ENCODE measurements around the gene TNFRSF1A. TPM values are rescaled to one million over a fixed set of nuclear protein-coding genes. Genes with fewer than 3 reads are reported as not detected.

Gene TNFRSF1A
- total RNA-seq, 1 donor from 2014 or later: 155 TPM

DNA sequence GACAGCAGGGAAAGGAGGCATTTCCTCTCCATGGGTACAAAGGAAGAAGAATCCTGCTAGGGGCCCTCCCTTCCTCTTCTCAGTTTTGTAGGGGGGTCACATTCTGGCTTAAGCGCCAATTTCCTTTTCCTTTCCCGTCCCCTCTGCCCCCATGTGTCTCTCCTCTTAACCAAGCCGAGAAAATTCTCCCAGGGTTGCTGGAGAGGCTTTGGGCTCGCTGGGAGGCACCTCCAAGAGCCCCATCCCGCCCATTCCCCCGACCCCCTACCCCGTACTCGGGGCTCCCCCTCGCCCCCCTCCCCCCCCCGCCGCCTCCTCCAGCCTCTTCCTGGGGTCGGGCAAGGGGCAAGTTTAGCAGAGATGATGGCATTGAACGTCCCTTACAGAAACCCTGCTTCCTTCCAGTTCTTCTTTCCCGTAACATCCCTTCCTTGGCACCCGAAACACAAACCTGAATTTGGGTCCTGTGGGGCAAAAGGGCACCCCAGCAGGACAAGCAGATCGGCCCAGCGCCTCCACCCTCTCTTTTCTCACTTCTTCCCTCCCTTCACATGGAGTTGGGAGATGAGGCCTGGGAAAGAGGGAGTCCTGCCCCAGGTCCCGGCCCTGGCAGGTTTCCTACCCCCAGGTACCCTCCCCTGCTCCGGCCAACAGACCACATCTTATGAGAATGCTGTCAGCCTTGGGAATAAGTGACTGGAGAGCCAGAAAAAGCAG, 17.7 kb downstream of the TNFRSF1A start:
- DNase-seq (ENCODE audit: low spot score): no peak

DNA sequence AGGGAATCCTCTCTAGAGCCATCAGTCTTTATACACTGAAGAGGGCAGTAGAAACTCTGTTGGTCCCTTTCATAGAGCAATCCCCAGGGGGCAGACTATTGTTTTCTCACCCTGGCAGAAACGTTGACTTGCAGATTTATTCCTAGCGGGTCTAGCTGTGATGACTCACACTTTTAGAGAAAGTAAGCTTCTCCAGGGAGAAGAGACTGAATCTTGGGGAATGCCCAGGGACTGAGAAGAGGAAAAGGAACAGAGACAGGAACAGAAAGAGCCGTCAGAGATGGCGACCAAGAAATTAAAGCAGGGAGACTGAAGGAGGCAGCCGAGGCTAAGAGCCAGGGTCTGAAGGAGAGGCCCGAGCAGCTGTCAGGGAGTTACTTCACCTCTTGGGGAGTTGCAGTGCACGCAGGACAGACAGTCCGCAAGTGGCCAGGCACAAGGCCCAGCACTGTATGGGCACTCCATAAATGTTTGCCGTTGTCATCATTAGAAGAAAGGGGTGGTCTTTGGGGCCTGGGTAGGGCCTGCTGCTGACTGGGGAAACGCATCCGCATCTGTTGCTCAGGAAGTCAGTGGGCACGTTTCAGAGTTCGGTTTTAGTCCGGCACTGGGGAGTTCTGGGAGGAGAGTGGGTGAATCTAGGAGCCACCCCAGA, 18.4 kb downstream of the TNFRSF1A start:
- peak; percentile 61 for DNase-seq (ENCODE audit: low spot score)

DNA sequence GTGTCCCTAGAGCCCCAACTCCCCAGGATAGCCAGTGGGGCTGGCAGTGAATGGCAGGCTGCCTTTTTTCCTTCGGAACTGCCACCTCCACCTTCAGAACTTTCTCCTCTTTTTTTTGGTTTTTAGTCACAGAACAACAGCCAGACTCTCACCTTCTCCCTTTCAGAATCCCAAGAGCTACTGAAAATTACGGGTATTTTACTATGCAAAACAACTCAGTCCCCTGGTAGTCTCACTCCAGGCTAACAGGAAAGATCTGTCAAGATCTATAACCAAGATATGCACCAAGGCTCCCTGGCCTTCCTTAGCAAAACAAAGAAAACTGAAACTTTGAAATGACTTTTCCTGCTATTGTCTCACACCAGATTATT, 18.9 kb downstream of the TNFRSF1A start:
- no peak for DNase-seq (ENCODE audit: low spot score)

DNA sequence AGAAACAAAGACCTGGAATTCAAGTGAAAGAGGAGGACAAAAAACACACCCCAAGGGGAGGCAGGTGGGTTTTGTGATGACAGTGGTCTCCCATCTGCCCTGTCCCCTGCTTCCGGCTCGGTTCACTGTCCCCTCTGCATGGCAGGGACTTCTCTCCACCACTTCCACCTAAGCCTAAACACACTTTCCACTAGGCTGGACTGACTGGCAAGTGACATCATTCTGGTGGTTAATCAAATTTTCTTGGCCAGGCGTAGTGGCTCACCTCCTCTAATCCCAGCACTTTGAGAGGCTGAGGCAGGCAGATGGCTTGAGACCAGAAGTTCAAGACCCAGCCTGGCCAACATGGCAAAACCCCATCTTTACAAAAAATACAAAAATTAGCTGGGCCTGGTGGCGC, 19.5 kb downstream of the TNFRSF1A start:
- no peak for DNase-seq (ENCODE audit: low spot score)

DNA sequence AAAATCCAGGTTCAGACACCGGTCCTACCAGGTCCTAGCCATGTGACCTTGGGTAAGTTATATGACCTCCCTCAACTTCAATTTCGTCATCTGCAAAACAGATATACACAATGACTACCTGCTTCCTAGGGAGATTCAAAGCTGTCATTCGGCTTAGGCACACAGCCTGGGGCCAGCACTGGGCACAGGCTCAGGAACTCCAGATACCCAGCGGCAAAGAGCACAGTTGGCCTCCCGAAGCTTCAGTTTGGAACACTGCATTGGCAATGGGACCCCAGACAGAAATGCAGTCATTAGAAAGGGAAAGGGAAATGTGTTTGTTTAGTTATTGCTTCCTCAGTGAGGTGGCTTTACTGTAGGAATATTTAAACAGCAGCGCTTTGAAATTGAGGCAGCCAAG, 20.0 kb downstream of the TNFRSF1A start:
- DNase-seq (ENCODE audit: low spot score): no peak

DNA sequence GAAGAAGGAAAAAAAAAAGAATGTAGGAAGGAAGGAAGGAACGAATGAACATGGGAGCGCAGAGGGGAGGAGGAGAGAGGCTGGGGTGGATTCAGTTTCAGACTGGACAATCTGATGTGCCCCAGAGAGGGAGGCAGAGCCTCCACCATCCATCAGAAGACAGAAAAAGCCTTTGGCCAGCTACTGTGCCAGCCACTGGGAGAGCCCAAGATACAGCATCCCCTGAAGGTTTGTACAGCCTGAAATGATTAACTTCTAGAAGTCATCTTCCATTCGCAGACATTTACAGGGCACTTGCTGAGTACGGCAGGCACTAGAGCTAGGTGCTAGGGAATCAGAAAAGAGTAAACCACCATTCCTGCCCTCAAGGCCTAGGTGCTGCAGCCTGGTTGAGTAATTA, 22.4 kb downstream of the TNFRSF1A start:
- DNase-seq (ENCODE audit: low spot score): no peak

DNA sequence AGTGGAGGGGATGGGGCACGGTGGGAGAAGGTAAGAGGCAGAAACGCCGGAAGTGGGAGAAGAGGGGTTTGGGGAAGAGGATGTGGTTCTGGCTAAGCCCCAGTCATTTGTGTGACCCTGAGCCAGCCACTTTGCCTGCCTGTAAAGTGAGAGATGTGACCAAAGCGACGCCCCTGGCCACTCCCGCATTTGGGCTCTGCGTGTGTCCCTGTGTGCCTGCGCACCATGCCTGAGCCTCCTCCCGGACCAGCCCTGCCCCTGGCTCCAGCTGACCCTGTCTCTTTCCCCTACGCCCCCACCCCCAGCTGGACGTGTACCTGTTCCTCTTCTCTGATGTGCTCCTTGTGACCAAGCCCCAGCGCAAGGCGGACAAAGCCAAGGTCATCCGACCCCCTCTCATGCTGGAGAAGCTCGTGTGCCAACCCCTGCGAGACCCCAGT, 23.4 kb downstream of the TNFRSF1A start:
- DNase-seq (ENCODE audit: low spot score): no peak

DNA sequence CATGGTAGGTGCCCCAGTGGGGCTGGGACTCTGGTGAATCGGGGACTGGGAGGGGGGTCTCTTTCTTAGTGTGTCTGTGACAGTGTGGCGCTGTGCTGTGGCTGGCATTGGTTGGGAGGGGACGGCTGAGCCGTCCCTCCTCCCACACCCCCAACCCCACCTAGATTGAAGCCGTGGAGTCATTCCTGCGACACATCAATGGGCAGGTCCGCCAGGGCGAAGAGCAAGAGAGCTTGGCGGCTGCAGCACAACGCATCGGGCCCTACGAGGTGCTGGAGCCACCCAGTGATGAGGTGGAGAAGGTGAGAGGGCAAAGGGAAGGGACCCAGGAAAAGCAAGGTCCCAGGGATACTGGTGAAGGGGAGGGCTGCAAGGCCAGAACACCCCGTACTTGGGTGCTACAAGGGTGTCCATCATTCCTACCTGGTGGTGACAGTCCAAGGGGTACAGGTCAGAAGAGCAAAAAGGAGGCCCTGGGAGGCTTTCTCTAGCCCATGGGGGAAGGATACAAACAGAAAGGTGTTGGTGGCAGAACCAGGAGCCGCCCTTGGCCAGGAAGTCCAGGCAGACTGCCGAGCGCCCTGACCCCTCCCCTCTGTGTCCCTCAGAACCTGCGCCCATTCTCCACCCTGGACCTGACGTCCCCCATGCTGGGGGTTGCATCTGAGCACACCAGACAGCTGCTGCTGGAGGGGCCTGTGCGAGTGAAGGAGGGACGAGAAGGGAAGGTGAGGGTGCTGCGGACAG, 24.0 kb downstream of the TNFRSF1A start:
- no peak for DNase-seq (ENCODE audit: low spot score)

DNA sequence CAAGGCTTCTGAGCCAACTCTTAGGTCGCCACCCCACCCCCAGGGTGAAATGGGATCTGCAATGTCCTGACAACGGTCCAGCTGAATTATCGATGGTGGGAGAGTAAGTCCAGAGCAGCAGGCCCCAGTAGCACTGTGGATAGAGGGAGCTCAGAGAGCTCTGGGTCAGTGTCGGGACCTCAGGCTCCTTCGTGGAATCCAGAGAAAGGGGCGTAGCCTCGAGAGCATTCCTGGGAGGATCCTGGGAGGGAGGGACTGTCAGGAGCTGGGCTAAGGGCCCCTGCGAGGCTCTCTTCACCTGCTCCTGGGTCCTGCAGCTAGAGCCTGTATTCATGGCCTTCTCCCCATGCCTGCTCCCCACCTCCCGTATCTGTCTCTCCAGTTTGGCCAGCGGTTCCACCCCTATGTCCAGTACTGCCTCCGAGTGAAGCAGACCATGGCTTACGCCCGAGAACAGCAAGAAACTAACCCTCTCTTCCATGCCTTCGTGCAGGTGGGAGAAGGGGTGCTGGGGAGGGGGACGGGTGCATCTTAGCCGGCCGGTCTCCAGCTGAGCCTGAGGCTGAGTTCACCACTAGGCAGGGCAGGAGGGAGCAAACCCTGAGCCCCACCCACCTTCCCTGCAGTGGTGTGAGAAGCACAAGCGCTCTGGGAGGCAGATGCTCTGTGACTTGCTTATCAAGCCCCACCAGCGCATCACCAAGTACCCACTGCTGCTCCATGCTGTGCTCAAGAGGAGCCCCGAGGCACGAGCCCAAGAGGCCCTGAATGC, 24.8 kb downstream of the TNFRSF1A start:
- no peak for DNase-seq (ENCODE audit: low spot score)

DNA sequence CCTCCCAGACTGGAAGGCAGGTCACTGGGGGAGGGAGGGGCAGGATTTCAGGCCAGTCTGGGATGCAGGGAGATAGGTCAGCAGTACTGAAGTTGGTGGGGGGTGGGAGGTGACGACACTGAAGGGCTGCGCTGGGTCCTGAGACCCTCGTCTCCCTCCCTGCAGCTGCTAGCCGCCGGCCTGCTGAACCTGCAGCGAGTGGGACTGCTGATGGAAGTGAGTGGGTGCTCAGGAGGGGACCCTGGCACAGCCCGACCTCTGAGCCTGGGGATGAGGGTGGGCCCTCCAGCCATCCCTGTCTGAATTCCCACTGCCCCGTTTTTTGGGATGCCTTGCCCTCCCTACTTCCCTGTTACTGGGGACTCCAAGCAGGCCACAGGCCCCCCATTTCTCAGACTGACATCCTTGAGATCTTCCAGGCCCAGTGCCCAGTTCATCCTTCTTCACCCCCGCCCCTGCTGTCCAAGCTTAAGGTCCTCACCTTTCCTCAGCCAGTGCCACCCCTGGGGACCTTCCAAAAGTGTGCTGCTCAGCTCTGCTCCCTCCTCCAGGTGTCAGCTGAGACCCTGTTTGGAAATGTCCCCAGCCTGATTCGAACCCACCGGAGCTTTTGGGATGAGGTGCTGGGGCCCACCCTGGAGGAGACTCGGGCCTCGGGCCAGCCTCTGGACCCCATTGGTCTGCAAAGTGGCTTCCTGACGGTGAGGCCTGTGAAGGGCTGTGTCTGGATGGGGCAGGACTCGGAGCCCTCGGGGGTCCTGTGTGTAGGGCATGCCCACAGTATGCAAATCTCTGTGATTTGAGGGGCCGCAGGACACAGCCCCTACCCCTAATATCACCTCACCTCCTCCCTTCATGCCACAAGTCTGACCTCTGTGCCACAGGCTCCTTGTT, 25.9 kb downstream of the TNFRSF1A start:
- DNase-seq (ENCODE audit: low spot score): no peak

DNA sequence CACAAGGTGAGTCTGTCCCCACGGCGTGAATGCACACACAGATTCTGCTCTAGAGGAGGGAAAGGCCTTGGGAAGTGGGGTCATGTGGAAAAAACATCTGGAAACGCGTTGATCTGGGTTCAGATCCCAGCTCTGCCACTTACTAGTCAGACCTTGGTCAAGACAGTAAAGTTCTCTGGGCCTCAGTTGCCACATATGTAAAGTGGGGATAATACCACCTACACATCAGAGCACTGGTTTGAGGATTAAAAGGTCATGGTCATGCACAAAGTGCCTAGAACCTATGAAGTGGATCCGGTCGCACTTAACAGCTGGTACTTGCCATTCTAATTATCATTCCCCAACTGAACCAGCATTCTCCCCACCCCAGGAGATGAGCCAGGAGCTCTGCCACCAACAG, 26.7 kb downstream of the TNFRSF1A start:
- no peak for DNase-seq (ENCODE audit: low spot score)

DNA sequence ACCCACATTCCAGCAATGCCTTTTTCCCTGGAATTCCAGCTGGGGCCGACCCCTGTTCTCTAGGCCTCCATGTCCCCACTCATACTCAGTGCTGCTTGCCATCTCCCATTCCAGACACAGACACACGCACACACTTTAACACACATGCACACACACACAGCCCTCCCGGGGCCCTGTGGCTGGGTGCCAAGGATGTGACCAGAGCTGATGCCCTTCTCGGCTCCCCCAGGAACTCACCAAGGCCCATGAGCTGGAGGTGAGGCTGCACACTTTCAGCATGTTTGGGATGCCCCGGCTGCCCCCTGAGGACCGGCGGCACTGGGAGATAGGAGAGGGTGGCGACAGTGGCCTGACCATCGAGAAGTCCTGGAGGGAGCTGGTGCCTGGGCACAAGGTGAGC, 27.1 kb downstream of the TNFRSF1A start:
- no peak for DNase-seq (ENCODE audit: low spot score)

DNA sequence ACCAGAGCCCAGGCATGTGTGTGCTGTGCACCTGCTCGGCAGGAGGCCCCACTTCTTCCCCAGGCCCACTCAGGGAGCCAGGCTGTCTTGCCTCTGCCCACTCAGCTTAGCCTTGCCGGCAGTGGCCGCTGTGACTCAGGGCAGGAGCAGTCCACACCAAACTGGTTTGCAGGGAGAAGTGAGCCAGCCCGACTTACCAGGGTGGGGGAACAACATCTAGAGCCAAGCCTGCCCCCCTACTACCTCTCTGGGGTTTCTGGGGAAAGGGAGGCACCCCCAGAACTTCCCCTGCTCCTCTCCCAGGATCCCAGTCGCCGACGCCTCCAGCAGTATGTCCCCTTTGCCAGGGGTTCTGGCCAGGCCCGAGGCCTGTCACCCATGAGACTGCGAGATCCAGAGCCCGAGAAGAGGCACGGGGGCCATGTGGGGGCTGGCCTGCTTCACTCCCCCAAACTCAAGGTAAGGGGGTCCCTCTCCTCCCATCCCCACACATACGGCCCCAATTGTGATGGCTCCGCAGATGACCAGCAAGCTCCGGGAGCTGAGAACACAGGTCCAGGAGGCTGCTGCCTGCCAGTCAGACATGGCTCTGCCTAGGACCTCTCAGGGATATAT, 28.4 kb downstream of the TNFRSF1A start:
- DNase-seq (ENCODE audit: low spot score): no peak

DNA sequence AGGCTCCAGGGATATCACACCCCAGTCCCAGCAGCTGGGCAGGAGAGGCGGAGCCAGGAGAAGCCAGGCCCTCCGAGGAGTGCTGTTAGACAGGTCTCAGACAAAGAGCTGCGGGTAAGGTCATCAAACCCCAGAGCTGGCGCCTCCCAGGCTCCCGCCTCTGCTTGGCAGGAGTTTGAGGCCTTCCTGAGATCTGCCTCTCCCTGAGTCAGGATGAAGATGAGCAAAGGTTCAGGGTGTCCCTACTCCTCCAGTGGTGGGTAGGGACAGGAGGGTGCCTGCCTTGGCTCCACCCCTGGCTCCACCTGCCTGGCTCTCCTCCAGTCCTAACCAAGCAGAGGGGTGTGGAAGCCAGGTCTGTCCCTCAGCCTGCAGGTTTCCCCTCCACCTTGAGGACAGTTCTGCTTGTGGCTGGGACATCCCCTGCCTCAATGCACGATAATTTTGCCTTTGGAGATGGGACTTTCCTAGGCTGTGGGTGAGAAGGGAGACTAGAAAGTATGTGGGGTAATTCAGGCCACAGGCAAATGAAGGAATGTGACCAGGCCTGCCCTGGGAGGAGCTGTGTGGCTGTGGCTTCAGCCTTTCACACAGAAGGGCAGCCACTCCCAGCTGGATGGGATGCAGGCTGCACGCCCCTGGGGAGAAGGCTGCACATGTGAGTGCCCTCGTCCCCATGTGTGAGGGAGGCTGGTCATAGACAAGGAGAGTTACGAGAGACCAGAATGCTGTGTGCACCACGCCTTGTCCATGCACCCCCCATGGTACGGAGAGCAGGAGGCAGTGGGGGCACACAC, 29.1 kb downstream of the TNFRSF1A start:
- DNase-seq (ENCODE audit: low spot score): peak; percentile 89

DNA sequence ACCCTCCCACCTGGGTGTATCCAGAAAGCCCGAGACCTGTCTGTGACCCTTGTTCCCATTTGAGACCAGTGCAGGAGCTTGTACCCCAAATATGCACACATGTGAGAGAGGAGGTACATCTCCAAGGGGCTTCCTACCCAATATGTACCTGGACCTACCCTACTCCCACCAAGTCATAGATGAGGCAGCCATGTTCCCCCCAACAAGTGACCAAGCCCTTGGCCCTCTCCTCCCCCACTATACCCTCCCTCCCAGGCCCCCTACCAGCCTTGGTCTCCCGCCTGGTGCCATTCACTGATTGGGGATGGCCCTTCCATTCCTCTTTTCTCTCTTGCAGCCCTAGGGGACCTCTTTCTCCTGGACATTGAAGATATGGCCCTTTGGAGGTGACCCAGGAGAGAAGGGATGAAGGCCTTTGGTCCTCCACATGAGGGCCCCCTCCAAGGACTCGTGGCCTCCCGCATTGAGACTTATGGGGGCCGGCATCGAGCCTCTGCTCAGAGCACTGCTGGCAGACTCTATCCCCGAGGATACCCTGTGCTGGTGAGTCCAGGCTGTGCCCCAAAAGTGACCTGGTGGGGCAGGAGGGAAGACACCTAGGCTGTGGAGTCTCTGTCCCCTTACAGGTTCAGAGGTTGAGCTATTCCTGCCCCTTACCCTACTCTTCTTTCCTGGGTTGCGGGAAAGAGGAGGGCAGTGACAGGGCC, 29.9 kb downstream of the TNFRSF1A start:
- DNase-seq (ENCODE audit: low spot score): no peak

DNA sequence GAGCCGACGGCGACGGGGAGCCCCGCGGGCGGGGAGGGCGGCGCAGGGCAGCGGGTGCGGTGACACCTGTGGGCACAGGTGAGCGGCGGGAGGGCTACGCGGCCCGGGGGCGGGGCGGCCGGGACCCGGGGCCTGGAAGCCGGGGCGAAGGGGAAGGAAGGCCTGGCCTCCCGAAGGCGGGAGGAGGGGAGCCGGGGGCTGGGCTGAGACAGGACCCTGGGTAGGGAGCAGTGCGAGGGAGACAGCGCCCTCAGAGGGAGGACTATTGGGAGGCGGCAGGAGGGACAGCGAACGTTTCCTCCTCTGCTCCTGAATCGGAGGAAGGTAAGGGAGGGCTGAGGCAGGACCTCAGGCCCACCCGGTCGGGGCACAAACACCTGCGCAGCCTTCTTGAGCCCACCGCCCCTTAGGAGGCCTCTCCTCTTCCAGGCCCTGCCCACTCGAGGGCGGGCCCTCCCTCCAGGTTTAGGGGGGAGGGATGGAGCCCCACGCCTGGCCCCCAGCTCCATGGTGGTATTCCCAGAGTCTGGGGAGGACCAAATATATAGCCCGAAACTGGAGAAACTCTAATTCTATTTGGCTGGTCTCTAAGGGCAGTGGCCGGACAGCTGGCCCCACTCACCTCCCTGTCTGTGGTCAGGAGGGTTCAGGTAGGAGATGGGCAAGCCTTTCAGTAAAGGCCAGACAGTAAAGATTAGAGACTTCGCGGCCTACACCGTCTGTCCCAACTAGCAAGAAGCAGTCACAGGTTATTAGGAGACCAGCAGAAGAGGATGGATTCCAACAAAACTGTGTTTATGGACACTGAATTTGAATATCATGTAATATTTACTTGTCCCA, 30.9 kb downstream of the TNFRSF1A start:
- DNase-seq (ENCODE audit: low spot score): no peak

DNA sequence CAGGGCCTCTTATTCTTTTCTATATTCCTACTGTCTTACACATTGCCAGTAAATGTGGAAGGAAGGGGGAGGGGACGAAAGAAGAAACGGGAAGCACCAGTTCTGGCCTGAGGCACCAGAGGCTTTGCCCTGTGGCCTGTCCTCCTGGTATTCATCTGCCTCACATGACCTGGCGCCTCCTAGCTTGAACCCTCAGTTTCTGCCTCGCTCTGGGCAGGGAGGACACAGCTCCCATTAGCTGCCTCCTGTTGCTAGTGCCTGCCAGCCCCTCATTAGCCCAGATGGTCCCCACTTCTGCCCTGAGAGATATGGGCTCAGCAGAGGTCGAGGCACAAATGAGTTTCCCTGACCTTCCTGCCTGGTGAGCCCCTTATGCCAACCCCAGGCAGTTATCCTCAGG, 34.3 kb downstream of the TNFRSF1A start:
- no peak for DNase-seq (ENCODE audit: low spot score)

DNA sequence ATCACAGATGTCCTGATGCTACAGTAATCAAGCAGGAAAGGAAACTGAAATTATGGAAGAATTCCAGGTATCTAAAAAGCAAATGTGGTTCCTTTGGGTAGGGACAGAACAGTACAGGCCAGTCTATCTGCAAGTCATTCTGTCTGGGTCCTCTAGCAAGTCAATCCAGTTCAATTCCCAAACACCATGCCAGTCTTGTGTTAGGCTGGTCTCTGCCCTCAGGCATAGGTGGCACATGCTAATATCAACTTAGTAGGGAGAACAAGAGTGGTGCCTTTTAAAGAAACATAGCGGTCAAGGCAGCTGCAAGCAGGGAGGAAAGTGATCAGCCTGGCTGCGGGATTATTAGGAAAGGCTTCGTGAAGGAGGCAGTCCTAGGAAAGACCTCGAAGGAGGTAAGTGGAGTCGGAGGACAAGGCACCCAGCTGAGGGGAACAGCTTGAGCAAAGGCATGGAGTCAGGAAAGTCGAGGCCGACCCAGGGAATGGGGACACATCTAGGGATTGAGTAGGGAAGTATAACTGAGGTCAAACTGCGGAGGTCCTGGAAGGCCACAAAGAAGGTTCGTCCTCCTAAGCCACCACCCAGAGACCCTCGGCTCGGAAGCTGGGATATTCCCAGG, 35.2 kb downstream of the TNFRSF1A start:
- no peak for DNase-seq (ENCODE audit: low spot score)
